HEK293 (cell line): ENCODE results near the gene C2orf42.

Source experiments
- CTCF ChIA-PET: fragments of 350-600 bp; formaldehyde crosslinking; extraction: SDS; loops from one replicate; lab custom pipeline; 2021; ENCODE audit warnings: antibody characterized with exemption; lab: Yijun Ruan, JAX
- POLR2A ChIA-PET: fragments of 300-600 bp; formaldehyde crosslinking; extraction: SDS; loops from one replicate; lab custom pipeline; 2020; ENCODE audit warnings: antibody characterized with exemption, inconsistent platforms; lab: Yijun Ruan, JAX
- H3K27ac ChIP-seq: fragments of 200-500 bp; sonication (Bioruptor generic); 2 replicates; pipeline ENCODE4 v1.5.1; 2014; ENCODE audit warnings: low read depth, low read length, control low read depth, inconsistent platforms; ENCODE audit errors: extremely low read depth
- H3K36me3 ChIP-seq, 2 experiments: fragments of 200-500 bp in 1 of 2; sonication (Bioruptor generic) in 1 of 2; 1 replicate in 1 of 2; 2 replicates in 1 of 2; pipeline ENCODE4 v1.5.1; 2014 to 2017; ENCODE audit warnings: inconsistent platforms in 2 of 2, low read length in 2 of 2; ENCODE audit not compliant: control insufficient read depth in 2 of 2, insufficient read depth in 1 of 2
- H3K4me1 ChIP-seq: fragments of 200-500 bp; sonication (Bioruptor generic); 2 replicates; pipeline ENCODE4 v1.5.1; 2014; ENCODE audit warnings: mild to moderate bottlenecking, low read length, inconsistent platforms; ENCODE audit not compliant: control insufficient read depth, insufficient read depth
- H3K4me3 ChIP-seq: 2 replicates; pipeline ENCODE4 v1.5.1; 2011; ENCODE audit warnings: low read depth, mild to moderate bottlenecking, control low read depth, low read length, moderate library complexity
- H3K9me3 ChIP-seq: fragments of 200-500 bp; sonication (Bioruptor generic); 2 replicates; pipeline ENCODE4 v1.5.1; 2014; ENCODE audit warnings: low read depth, low read length, inconsistent platforms; ENCODE audit not compliant: control insufficient read depth, insufficient read depth
- GLIS2 ChIP-seq: fragments of 450-650 bp; formaldehyde crosslinking; IDR thresholded peaks from 2 replicates; pipeline ENCODE4 v1.5.1; 2016; ENCODE audit warnings: missing biosample characterization, missing genetic modification characterization
- MYNN ChIP-seq: fragments of 450-650 bp; formaldehyde crosslinking; IDR thresholded peaks from 2 replicates; pipeline ENCODE4 v1.5.1; 2016; ENCODE audit warnings: missing biosample characterization, missing genetic modification characterization, borderline replicate concordance
- SALL2 ChIP-seq: fragments of 450-650 bp; formaldehyde crosslinking; IDR thresholded peaks from 2 replicates; pipeline ENCODE4 v1.5.0; 2017; ENCODE audit warnings: missing biosample characterization, mild to moderate bottlenecking, missing genetic modification characterization, borderline replicate concordance
- TCF7L2 ChIP-seq: IDR thresholded peaks from 2 replicates; pipeline ENCODE4 v1.6.1; 2011; ENCODE audit warnings: low read depth, mild to moderate bottlenecking, inconsistent platforms, low read length, moderate library complexity, borderline replicate concordance
- WT1 ChIP-seq: fragments of 450-650 bp; formaldehyde crosslinking; IDR thresholded peaks from 2 replicates; pipeline ENCODE4 v1.5.1; 2016; ENCODE audit warnings: missing biosample characterization, missing genetic modification characterization
- YY2 ChIP-seq: fragments of 450-650 bp; formaldehyde crosslinking; IDR thresholded peaks from 2 replicates; pipeline ENCODE4 v1.5.1; 2016; ENCODE audit warnings: missing biosample characterization, missing genetic modification characterization
- ZBTB17 ChIP-seq: fragments of 450-650 bp; formaldehyde crosslinking; IDR thresholded peaks from 2 replicates; pipeline ENCODE4 v1.5.1; 2016; ENCODE audit warnings: missing biosample characterization, missing genetic modification characterization
- ZBTB20 ChIP-seq: fragments of 450-650 bp; formaldehyde crosslinking; IDR thresholded peaks from 2 replicates; pipeline ENCODE4 v1.5.1; 2016; ENCODE audit warnings: missing biosample characterization, missing genetic modification characterization
- ZBTB7A ChIP-seq: fragments of 450-650 bp; formaldehyde crosslinking; IDR thresholded peaks from 2 replicates; pipeline ENCODE4 v1.5.1; 2016; ENCODE audit warnings: low read depth, missing biosample characterization, missing genetic modification characterization
- ZBTB8A ChIP-seq: fragments of 450-650 bp; formaldehyde crosslinking; IDR thresholded peaks from 2 replicates; pipeline ENCODE4 v1.5.1; 2016; ENCODE audit warnings: missing biosample characterization, missing genetic modification characterization
- ZNF214 ChIP-seq: fragments of 450-650 bp; formaldehyde crosslinking; IDR thresholded peaks from 2 replicates; pipeline ENCODE4 v1.5.1; 2017; ENCODE audit warnings: missing biosample characterization, mild to moderate bottlenecking, missing genetic modification characterization, borderline replicate concordance
- ZNF239 ChIP-seq: fragments of 450-650 bp; formaldehyde crosslinking; IDR thresholded peaks from 2 replicates; pipeline ENCODE4 v1.5.1; 2016; ENCODE audit warnings: missing biosample characterization, missing genetic modification characterization
- ZNF416 ChIP-seq: fragments of 450-650 bp; formaldehyde crosslinking; IDR thresholded peaks from 2 replicates; pipeline ENCODE4 v1.5.1; 2016; ENCODE audit warnings: missing biosample characterization, missing genetic modification characterization
- ZNF624 ChIP-seq: fragments of 450-650 bp; formaldehyde crosslinking; IDR thresholded peaks from 2 replicates; pipeline ENCODE4 v1.5.1; 2017; ENCODE audit warnings: missing biosample characterization, missing genetic modification characterization
- TF ChIP-seq, protein P1 (sequence below): fragments of 450-650 bp; formaldehyde crosslinking; IDR thresholded peaks from 2 replicates; pipeline ENCODE4 v1.5.1; 2017; ENCODE audit warnings: missing biosample characterization, missing genetic modification characterization
- TF ChIP-seq, protein P2 (sequence below): fragments of 450-650 bp; formaldehyde crosslinking; IDR thresholded peaks from 2 replicates; pipeline ENCODE4 v1.5.1; 2017; ENCODE audit warnings: missing biosample characterization, missing genetic modification characterization
- TF ChIP-seq, protein P3 (sequence below): fragments of 450-650 bp; IDR thresholded peaks from 2 replicates; pipeline ENCODE4 v1.5.1; 2018; ENCODE audit warnings: missing biosample characterization, mild to moderate bottlenecking, missing genetic modification characterization
- TF ChIP-seq, protein P4 (sequence below): fragments of 450-650 bp; formaldehyde crosslinking; IDR thresholded peaks from 2 replicates; pipeline ENCODE4 v1.5.1; 2016; ENCODE audit warnings: missing biosample characterization, missing genetic modification characterization
- TF ChIP-seq, protein P5 (sequence below): fragments of 450-650 bp; formaldehyde crosslinking; IDR thresholded peaks from 2 replicates; pipeline ENCODE4 v1.5.1; 2016; ENCODE audit warnings: missing biosample characterization, missing genetic modification characterization
- TF ChIP-seq, protein P6 (sequence below): fragments of 450-650 bp; formaldehyde crosslinking; conservative IDR thresholded peaks from 2 replicates; pipeline ENCODE4 v1.5.1; 2016; ENCODE audit warnings: low read depth, missing biosample characterization, missing genetic modification characterization

C2orf42 gene

DNA sequence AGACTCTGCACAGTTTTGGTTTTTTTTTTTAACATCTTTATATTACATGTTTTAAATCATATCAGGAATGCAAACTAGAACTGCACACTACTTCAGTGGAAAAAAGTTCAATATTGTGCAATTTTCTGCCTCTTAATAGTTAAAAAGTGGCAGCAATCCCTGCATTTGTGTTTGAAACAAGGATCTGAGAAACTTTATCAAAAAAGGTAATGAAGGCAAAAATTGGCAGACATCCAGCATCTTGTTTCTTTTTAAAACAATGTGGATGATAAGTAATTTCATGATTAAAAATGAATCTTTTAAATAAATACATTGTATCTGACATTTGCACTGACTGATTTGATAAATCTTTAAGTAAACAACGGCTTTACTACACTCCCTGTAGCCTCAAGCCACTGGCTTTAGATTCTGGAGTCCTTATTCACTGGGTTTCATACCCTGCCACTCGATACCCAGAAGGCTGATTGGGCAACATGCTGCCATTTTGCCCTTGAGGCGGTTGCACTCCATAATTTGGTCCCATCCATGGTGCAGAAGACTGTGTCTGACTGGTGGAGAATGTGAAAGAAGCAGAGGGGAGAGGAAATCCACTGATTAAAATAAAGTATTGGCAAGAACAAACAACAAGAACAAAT is 21.6 kb upstream of the C2orf42 start:
- Histone ChIP-seq H3K9me3 (no peaks in the 10 kb centered on the region), H3K36me3 (peaks cover 36 to 60% of the 10 kb centered on the region in 2 experiments), H3K4me3 (no peak overlapping the region), H3K27ac (no peak overlapping the region), H3K4me1 (peaks cover 17% of the 10 kb centered on the region)
- TF ChIP-seq ZNF624 (tag by site-specific recombination) (no peak), WT1 (tag by site-specific recombination) (no peak), ZNF214 (tag by site-specific recombination) (no peak), ZBTB8A (0 out of 2 replicates have a peak, but pooled peaks have one; percentile 16), ZBTB17 (tag by site-specific recombination) (peak; percentile 53), YY2 (tag by site-specific recombination) (0 out of 2 replicates have a peak, but pooled peaks have one; percentile 30), MYNN (no peak)
- TF ChIP-seq, protein P1, sequence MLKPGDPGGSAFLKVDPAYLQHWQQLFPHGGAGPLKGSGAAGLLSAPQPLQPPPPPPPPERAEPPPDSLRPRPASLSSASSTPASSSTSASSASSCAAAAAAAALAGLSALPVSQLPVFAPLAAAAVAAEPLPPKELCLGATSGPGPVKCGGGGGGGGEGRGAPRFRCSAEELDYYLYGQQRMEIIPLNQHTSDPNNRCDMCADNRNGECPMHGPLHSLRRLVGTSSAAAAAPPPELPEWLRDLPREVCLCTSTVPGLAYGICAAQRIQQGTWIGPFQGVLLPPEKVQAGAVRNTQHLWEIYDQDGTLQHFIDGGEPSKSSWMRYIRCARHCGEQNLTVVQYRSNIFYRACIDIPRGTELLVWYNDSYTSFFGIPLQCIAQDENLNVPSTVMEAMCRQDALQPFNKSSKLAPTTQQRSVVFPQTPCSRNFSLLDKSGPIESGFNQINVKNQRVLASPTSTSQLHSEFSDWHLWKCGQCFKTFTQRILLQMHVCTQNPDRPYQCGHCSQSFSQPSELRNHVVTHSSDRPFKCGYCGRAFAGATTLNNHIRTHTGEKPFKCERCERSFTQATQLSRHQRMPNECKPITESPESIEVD (tag by site-specific recombination): 0 out of 2 replicates have a peak, but pooled peaks have one; percentile 12
- TF ChIP-seq, protein P2, sequence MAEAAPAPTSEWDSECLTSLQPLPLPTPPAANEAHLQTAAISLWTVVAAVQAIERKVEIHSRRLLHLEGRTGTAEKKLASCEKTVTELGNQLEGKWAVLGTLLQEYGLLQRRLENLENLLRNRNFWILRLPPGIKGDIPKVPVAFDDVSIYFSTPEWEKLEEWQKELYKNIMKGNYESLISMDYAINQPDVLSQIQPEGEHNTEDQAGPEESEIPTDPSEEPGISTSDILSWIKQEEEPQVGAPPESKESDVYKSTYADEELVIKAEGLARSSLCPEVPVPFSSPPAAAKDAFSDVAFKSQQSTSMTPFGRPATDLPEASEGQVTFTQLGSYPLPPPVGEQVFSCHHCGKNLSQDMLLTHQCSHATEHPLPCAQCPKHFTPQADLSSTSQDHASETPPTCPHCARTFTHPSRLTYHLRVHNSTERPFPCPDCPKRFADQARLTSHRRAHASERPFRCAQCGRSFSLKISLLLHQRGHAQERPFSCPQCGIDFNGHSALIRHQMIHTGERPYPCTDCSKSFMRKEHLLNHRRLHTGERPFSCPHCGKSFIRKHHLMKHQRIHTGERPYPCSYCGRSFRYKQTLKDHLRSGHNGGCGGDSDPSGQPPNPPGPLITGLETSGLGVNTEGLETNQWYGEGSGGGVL (tag by site-specific recombination): no peak
- TF ChIP-seq, protein P3, sequence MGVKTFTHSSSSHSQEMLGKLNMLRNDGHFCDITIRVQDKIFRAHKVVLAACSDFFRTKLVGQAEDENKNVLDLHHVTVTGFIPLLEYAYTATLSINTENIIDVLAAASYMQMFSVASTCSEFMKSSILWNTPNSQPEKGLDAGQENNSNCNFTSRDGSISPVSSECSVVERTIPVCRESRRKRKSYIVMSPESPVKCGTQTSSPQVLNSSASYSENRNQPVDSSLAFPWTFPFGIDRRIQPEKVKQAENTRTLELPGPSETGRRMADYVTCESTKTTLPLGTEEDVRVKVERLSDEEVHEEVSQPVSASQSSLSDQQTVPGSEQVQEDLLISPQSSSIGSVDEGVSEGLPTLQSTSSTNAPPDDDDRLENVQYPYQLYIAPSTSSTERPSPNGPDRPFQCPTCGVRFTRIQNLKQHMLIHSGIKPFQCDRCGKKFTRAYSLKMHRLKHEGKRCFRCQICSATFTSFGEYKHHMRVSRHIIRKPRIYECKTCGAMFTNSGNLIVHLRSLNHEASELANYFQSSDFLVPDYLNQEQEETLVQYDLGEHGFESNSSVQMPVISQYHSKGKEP (tag by site-specific recombination): no peak
- POLR2A ChIA-PET: interaction anchor here (1.4 kb wide), 1 partner anchor 298 kb away, joined by 4 read pairs; the partner anchor contains the start of gene MXD1
- CTCF ChIA-PET: interaction anchor here (0.6 kb wide), 1 partner anchor 33 kb away, joined by 5 read pairs; no protein-coding TSS in a partner anchor

DNA sequence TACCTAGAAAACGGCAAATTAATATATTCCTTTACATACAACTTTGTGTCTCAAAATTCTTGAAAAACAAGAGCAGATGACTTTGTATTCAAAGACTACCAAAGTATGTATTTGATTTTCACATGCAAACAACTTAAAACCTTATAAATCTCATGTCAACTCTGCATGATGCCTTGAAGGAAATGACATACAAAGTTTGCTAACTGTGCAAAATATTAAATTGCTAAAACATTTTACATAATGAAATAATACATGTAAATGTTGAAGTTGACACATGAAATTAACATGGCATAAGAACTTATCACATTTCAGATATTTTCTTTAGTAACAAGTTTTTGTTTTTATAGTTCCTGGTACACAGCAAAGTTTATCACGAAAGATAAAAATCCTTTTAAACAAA is 20.8 kb upstream of the C2orf42 start:
- Histone ChIP-seq H3K4me3 (no peak overlapping the region), H3K36me3 (peaks cover 32 to 53% of the 10 kb centered on the region in 2 experiments), H3K27ac (no peak overlapping the region), H3K4me1 (peaks cover 17% of the 10 kb centered on the region), H3K9me3 (no peaks in the 10 kb centered on the region)
- POLR2A ChIA-PET: no interaction called here
- CTCF ChIA-PET: interaction anchor here (0.7 kb wide), 1 partner anchor 52 kb away, joined by 3 read pairs; no protein-coding TSS in a partner anchor
- TF ChIP-seq ZNF239 (tag by site-specific recombination): no peak
- no peak for TF ChIP-seq GLIS2 (tag by site-specific recombination)
- TF ChIP-seq ZNF416 (tag by site-specific recombination): no peak
- TF ChIP-seq, protein P4, sequence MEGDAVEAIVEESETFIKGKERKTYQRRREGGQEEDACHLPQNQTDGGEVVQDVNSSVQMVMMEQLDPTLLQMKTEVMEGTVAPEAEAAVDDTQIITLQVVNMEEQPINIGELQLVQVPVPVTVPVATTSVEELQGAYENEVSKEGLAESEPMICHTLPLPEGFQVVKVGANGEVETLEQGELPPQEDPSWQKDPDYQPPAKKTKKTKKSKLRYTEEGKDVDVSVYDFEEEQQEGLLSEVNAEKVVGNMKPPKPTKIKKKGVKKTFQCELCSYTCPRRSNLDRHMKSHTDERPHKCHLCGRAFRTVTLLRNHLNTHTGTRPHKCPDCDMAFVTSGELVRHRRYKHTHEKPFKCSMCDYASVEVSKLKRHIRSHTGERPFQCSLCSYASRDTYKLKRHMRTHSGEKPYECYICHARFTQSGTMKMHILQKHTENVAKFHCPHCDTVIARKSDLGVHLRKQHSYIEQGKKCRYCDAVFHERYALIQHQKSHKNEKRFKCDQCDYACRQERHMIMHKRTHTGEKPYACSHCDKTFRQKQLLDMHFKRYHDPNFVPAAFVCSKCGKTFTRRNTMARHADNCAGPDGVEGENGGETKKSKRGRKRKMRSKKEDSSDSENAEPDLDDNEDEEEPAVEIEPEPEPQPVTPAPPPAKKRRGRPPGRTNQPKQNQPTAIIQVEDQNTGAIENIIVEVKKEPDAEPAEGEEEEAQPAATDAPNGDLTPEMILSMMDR (tag by site-specific recombination): no peak
- TF ChIP-seq, protein P5, sequence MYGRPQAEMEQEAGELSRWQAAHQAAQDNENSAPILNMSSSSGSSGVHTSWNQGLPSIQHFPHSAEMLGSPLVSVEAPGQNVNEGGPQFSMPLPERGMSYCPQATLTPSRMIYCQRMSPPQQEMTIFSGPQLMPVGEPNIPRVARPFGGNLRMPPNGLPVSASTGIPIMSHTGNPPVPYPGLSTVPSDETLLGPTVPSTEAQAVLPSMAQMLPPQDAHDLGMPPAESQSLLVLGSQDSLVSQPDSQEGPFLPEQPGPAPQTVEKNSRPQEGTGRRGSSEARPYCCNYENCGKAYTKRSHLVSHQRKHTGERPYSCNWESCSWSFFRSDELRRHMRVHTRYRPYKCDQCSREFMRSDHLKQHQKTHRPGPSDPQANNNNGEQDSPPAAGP (tag by site-specific recombination): no peak
- TF ChIP-seq TCF7L2: no peak
- TF ChIP-seq ZNF214 (tag by site-specific recombination): no peak
- no peak for TF ChIP-seq SALL2
- TF ChIP-seq ZBTB20 (tag by site-specific recombination): no peak
- TF ChIP-seq ZBTB7A (tag by site-specific recombination): no peak
- TF ChIP-seq, protein P6, sequence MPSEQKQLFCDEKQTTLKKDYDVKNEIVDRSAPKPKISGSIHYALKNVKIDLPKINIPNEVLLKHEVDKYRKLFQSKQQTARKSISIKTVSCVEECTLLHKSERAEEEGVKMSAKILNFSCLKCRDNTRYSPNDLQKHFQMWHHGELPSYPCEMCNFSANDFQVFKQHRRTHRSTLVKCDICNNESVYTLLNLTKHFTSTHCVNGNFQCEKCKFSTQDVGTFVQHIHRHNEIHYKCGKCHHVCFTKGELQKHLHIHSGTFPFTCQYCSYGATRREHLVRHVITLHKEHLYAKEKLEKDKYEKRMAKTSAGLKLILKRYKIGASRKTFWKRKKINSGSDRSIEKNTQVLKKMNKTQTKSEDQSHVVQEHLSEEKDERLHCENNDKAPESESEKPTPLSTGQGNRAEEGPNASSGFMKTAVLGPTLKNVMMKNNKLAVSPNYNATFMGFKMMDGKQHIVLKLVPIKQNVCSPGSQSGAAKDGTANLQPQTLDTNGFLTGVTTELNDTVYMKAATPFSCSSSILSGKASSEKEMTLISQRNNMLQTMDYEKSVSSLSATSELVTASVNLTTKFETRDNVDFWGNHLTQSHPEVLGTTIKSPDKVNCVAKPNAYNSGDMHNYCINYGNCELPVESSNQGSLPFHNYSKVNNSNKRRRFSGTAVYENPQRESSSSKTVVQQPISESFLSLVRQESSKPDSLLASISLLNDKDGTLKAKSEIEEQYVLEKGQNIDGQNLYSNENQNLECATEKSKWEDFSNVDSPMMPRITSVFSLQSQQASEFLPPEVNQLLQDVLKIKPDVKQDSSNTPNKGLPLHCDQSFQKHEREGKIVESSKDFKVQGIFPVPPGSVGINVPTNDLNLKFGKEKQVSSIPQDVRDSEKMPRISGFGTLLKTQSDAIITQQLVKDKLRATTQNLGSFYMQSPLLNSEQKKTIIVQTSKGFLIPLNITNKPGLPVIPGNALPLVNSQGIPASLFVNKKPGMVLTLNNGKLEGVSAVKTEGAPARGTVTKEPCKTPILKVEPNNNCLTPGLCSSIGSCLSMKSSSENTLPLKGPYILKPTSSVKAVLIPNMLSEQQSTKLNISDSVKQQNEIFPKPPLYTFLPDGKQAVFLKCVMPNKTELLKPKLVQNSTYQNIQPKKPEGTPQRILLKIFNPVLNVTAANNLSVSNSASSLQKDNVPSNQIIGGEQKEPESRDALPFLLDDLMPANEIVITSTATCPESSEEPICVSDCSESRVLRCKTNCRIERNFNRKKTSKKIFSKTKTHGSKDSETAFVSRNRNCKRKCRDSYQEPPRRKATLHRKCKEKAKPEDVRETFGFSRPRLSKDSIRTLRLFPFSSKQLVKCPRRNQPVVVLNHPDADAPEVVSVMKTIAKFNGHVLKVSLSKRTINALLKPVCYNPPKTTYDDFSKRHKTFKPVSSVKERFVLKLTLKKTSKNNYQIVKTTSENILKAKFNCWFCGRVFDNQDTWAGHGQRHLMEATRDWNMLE: no peak
- no peak for TF ChIP-seq ZBTB8A
